H1 (cell line): ENCODE results near the gene LLGL1. TPM values are rescaled to one million over a fixed set of nuclear protein-coding genes. Genes with fewer than 3 reads are reported as not detected.
A peak's percentile ranks its signal among the peaks of the same experiment; 100 is the strongest.

Source experiments
- CTCF ChIA-PET: fragments of 300-600 bp; sonication (Branson Sonifier 250); formaldehyde crosslinking; loops from one replicate; lab custom pipeline; 2021; ENCODE audit not compliant: partially characterized antibody; lab: Charles Lee
- POLR2A ChIA-PET: fragments of 300-600 bp; sonication (Branson Sonifier 250); formaldehyde crosslinking; loops from one replicate; lab custom pipeline; 2021; ENCODE audit warnings: inconsistent platforms; ENCODE audit not compliant: partially characterized antibody; lab: Charles Lee
- DNase-seq, 2 experiments: peaks; one replicate each; pipeline versions ENCODE4 v3.0.0 to v3.0.0-alpha.2; 2010 to 2022; ENCODE audit warnings: low spot score in 2 of 2, low read depth in 1 of 2, mixed read lengths in 1 of 2
- FAIRE-seq: peaks from 2 replicates; lab custom pipeline; 2011; peaks lifted over from hg19 to GRCh38; lab: Jason Lieb, UNC
- H2AFZ ChIP-seq: 2 replicates; pipeline ENCODE4 v1.8.1; 2012; ENCODE audit warnings: low read length, inconsistent platforms
- H2AK5ac ChIP-seq: 2 replicates; pipeline ENCODE4 v1.6.1; 2013; ENCODE audit warnings: low read depth, low read length
- H2BK120ac ChIP-seq: replicated peaks from 2 replicates; pipeline ENCODE3; 2013; ENCODE audit warnings: low read depth, low read length, inconsistent platforms
- H2BK12ac ChIP-seq: 2 replicates; pipeline ENCODE4 v1.6.1; 2013; ENCODE audit warnings: low read depth, low read length
- H2BK15ac ChIP-seq: 2 replicates; pipeline ENCODE4 v1.6.1; 2013; ENCODE audit warnings: low read length
- H2BK20ac ChIP-seq: 2 replicates; pipeline ENCODE4 v1.6.1; 2013; ENCODE audit warnings: low read length
- H2BK5ac ChIP-seq: 2 replicates; pipeline ENCODE4 v1.6.1; 2013; ENCODE audit warnings: low read depth, low read length
- H3K14ac ChIP-seq: 2 replicates; pipeline ENCODE4 v1.6.1; 2013; ENCODE audit warnings: inconsistent platforms; ENCODE audit not compliant: insufficient read length
- H3K18ac ChIP-seq: 2 replicates; pipeline ENCODE4 v1.6.1; 2013; ENCODE audit warnings: low read length; ENCODE audit errors: extremely low read depth
- H3K23ac ChIP-seq: 2 replicates; pipeline ENCODE4 v1.6.1; 2013; ENCODE audit warnings: inconsistent platforms; ENCODE audit not compliant: insufficient read length
- H3K23me2 ChIP-seq: 2 replicates; pipeline ENCODE4 v1.6.1; 2013; ENCODE audit warnings: low read depth, low read length
- H3K27ac ChIP-seq: 2 replicates; pipeline ENCODE4 v1.6.1; 2011; ENCODE audit warnings: low read depth, low read length, inconsistent platforms
- H3K27me3 ChIP-seq, 4 experiments: replicated peaks in 1 of 4; 1 replicate in 1 of 4; 2 replicates in 3 of 4; pipeline versions ENCODE4 v1.6.1 to v1.8.1; 2011 to 2013; ENCODE audit warnings: low read length in 3 of 4, mild to moderate bottlenecking in 3 of 4, inconsistent platforms in 2 of 4, mixed read lengths in 2 of 4, moderate library complexity in 1 of 4; ENCODE audit not compliant: control insufficient read depth in 3 of 4, insufficient read depth in 3 of 4; ENCODE audit errors: extremely low read depth in 1 of 4
- H3K36me3 ChIP-seq, 4 experiments: 2 replicates each; pipeline versions ENCODE4 v1.6.1 to v1.8.1; 2011 to 2013; ENCODE audit warnings: mild to moderate bottlenecking in 4 of 4, low read length in 3 of 4, moderate library complexity in 2 of 4, control low read depth in 1 of 4, inconsistent platforms in 1 of 4; ENCODE audit not compliant: insufficient read depth in 4 of 4, control insufficient read depth in 2 of 4
- H3K4ac ChIP-seq: replicated peaks from 2 replicates; pipeline ENCODE3; 2013; ENCODE audit warnings: low read length, low read depth, mixed read lengths, inconsistent platforms; ENCODE audit not compliant: insufficient read length
- H3K4me1 ChIP-seq, 4 experiments: replicated peaks in 1 of 4; 1 replicate in 1 of 4; 2 replicates in 3 of 4; pipeline versions ENCODE4 v1.6.1 to v1.8.1; 2011 to 2013; ENCODE audit warnings: low read length in 3 of 4, inconsistent platforms in 2 of 4, mixed read lengths in 1 of 4; ENCODE audit not compliant: insufficient read depth in 4 of 4, control insufficient read depth in 3 of 4
- H3K4me2 ChIP-seq, 2 experiments: 2 replicates each; pipeline versions ENCODE4 v1.6.1 to v1.8.1; 2011 to 2013; ENCODE audit warnings: low read depth in 2 of 2, low read length in 2 of 2, control low read depth in 1 of 2, inconsistent platforms in 1 of 2, mild to moderate bottlenecking in 1 of 2; ENCODE audit not compliant: insufficient read depth in 1 of 2
- H3K4me3 ChIP-seq, 4 experiments: fragments of 200-600, 300-600 bp in 1 of 4; sonication (generic), shearing (Covaris generic), sonication (Bioruptor Twin) in 1 of 4; 2 replicates each; pipeline versions ENCODE4 v1.5.1 to v1.8.1; 2011 to 2016; ENCODE audit warnings: low read length in 4 of 4, low read depth in 3 of 4, control low read depth in 2 of 4, inconsistent platforms in 2 of 4, mild to moderate bottlenecking in 2 of 4, mixed read lengths in 1 of 4, moderate library complexity in 1 of 4; ENCODE audit not compliant: insufficient read depth in 2 of 4; ENCODE audit errors: extremely low read depth in 1 of 4
- H3K56ac ChIP-seq: replicated peaks from 2 replicates; pipeline ENCODE3; 2013; ENCODE audit warnings: low read depth, mild to moderate bottlenecking, mixed read lengths, low read length, inconsistent platforms; ENCODE audit not compliant: insufficient read length
- H3K79me1 ChIP-seq: 2 replicates; pipeline ENCODE4 v1.6.1; 2013; ENCODE audit warnings: low read depth, low read length, control low read depth
- H3K79me2 ChIP-seq, 2 experiments: 2 replicates each; pipeline versions ENCODE4 v1.6.1 to v1.8.1; 2012 to 2013; ENCODE audit warnings: low read length in 2 of 2, mild to moderate bottlenecking in 2 of 2, inconsistent platforms in 1 of 2; ENCODE audit not compliant: insufficient read depth in 2 of 2, control insufficient read depth in 1 of 2
- H3K9ac ChIP-seq, 4 experiments: replicated peaks in 1 of 4; 1 replicate in 1 of 4; 2 replicates in 3 of 4; pipeline versions ENCODE4 v1.6.1 to v1.8.1; 2011 to 2013; ENCODE audit warnings: low read depth in 3 of 4, low read length in 3 of 4, control low read depth in 2 of 4, mild to moderate bottlenecking in 2 of 4, moderate library complexity in 2 of 4, inconsistent platforms in 1 of 4; ENCODE audit errors: extremely low read depth in 1 of 4
- H3K9me3 ChIP-seq, 2 experiments: 2 replicates each; pipeline versions ENCODE4 v1.6.1 to v1.8.1; 2012 to 2013; ENCODE audit warnings: mild to moderate bottlenecking in 2 of 2, moderate library complexity in 2 of 2, control low read depth in 1 of 2, inconsistent platforms in 1 of 2, low read depth in 1 of 2, low read length in 1 of 2, mixed read lengths in 1 of 2; ENCODE audit not compliant: insufficient read depth in 2 of 2
- H4K20me1 ChIP-seq, 2 experiments: replicated peaks in 1 of 2; 2 replicates each; pipeline versions ENCODE3 to v1.8.1; 2011 to 2013; ENCODE audit warnings: inconsistent platforms in 2 of 2, low read length in 2 of 2, mild to moderate bottlenecking in 1 of 2; ENCODE audit not compliant: insufficient read depth in 2 of 2, control insufficient read depth in 1 of 2
- H4K5ac ChIP-seq: 2 replicates; pipeline ENCODE4 v1.6.1; 2013; ENCODE audit warnings: low read length, low read depth, mixed read lengths, inconsistent platforms; ENCODE audit not compliant: insufficient read length
- H4K8ac ChIP-seq: 2 replicates; pipeline ENCODE4 v1.8.0; 2013; ENCODE audit warnings: mild to moderate bottlenecking, moderate library complexity, low read length, inconsistent platforms; ENCODE audit not compliant: insufficient read depth; ENCODE audit errors: extremely low read depth
- H4K91ac ChIP-seq: replicated peaks from 2 replicates; pipeline ENCODE3; 2013; ENCODE audit warnings: low read length, mixed read lengths, inconsistent platforms; ENCODE audit not compliant: insufficient read length
- E2F6 ChIP-seq: IDR thresholded peaks from 2 replicates; pipeline ENCODE4 v1.6.1; 2012; ENCODE audit warnings: inconsistent platforms
- KDM4A ChIP-seq: IDR thresholded peaks from one replicate; pipeline ENCODE4 v1.7.1; 2012; ENCODE audit warnings: low read depth, mild to moderate bottlenecking, moderate library complexity, low read length, inconsistent platforms; ENCODE audit not compliant: severe bottlenecking
- RNF2 ChIP-seq: fragments of 200-900, 300-1000 bp; sonication (generic); IDR thresholded peaks from 2 replicates; pipeline ENCODE4 v1.7.1; 2016; ENCODE audit warnings: borderline replicate concordance, low read depth, mild to moderate bottlenecking, antibody characterized with exemption, low read length; ENCODE audit not compliant: poor library complexity, severe bottlenecking; ENCODE audit errors: missing control alignments
- TAF7 ChIP-seq: optimal IDR thresholded peaks from 2 replicates; pipeline ENCODE3; 2011; ENCODE audit warnings: low read depth, mild to moderate bottlenecking, inconsistent platforms, low read length, moderate library complexity, borderline replicate concordance
- WGBS, 2 experiments: shearing (Covaris generic) in 1 of 2; methylation state at CpG; one replicate each; pipeline versions ENCODE4 v1.1.6 to v1.1.7; 2013 to 2015; ENCODE audit warnings: low lambda C conversion rate in 2 of 2, mixed read lengths in 2 of 2, inconsistent platforms in 1 of 2, low coverage in 1 of 2, missing lambda C conversion rate in 1 of 2; ENCODE audit not compliant: insufficient replicate concordance in 2 of 2, insufficient coverage in 1 of 2, insufficient read length in 1 of 2; ENCODE audit errors: extremely low coverage in 1 of 2, missing lambda C conversion rate in 1 of 2; 5-methylcytosine and 5-hydroxymethylcytosine counted together
- polyA plus RNA-seq, 7 experiments: library from polyadenylated mRNA; depleted of rRNA in 3 of 7; stranded (reverse) in 5 of 7; unstranded in 2 of 7; fragments of >200 nt in 5 of 7; fragments of 200-250 nt in 2 of 7; gene quantifications; 1 replicate in 5 of 7; 2 replicates in 1 of 7; 4 replicates in 1 of 7; pipeline versions ENCODE4 v1.2.1 to v1.2.3, GENCODE V29; 2011 to 2013; ENCODE audit warnings: missing spikeins in 2 of 7, mixed read lengths in 2 of 7
- total RNA-seq: library from RNA; stranded (reverse); fragmentation: NEBNext Ultra II Directional; extraction: Animal tissue kit (Norgen Biotek cat#: 25700); gene quantifications from 2 replicates; pipeline ENCODE4 v1.2.1, GENCODE V29; 2021

LLGL1 gene
- total and polyA plus RNA-seq, 2 of the 8 experiments (the other 6 are each of a cell fraction or from before 2014, with no cell fraction given) = 71.3 to 107 TPM

GRCh38 chr17:18247613-18248001, 22.2 kb downstream of the LLGL1 start:
- H2BK120ac ChIP-seq = no peak overlapping the region
- no peak overlapping the region for H3K18ac ChIP-seq
- CTCF ChIA-PET = interaction anchor here (0.6 to 4.0 kb wide), 23 partner anchors 9 to 775 kb away, joined by 3 to 30 read pairs (median 4); partner anchors contain the start of genes MIEF2, SMCR8 and TOP3A
- no peak overlapping the region for H4K5ac ChIP-seq
- H3K9ac ChIP-seq = no peak overlapping the region
- no peak for DNase-seq
- no peak overlapping the region for H3K27ac ChIP-seq
- H2BK20ac ChIP-seq = no peak overlapping the region
- H3K14ac ChIP-seq = no peak overlapping the region
- H3K27me3 ChIP-seq = no peaks in the 10 kb centered on the region
- H3K79me2 ChIP-seq = no peaks in the 10 kb centered on the region
- no peak overlapping the region for H3K56ac ChIP-seq
- peaks cover 9 to 16% of the 10 kb centered on the region in 2 experiments for H4K20me1 ChIP-seq
- H3K36me3 ChIP-seq = peaks cover 31 to 62% (median 53%) of the 10 kb centered on the region in 4 experiments
- peaks cover 5% of the 10 kb centered on the region for H3K23me2 ChIP-seq
- no peak for FAIRE-seq
- H2BK12ac ChIP-seq = no peak overlapping the region
- H3K4me2 ChIP-seq = peak overlapping the region; percentile 93 to 98; a peak in 3 of 4 replicates
- WGBS, 2 experiments = 92% methylated on average over 27 of the region's 30 CpGs; no CpG with 5 or more reads in 1 of the 2 experiments
- H3K79me1 ChIP-seq = no peaks in the 10 kb centered on the region; the same call in 1 of the 2 replicates
- peak overlapping the region in 1 of 4 experiments; percentile 63; a peak in 1 of 8 replicates for H3K4me3 ChIP-seq
- H3K9me3 ChIP-seq = no peaks in the 10 kb centered on the region
- no peak overlapping the region; the same call in 1 of the 2 replicates for H2BK5ac ChIP-seq
- H4K91ac ChIP-seq = no peak overlapping the region
- H4K8ac ChIP-seq = no peak overlapping the region; the same call in 1 of the 2 replicates
- no peak overlapping the region for H2AFZ ChIP-seq
- H3K4ac ChIP-seq = no peak overlapping the region
- POLR2A ChIA-PET = interaction anchor here (0.7 to 13.9 kb wide), 22 partner anchors 12 to 89 kb away, joined by 3 to 171 read pairs (median 4); partner anchors contain the start of genes ALKBH5, FLII, LLGL1 and MIEF2
- H3K4me1 ChIP-seq = peaks cover 0 to 16% (median 9%) of the 10 kb centered on the region in 4 experiments; a peak in 6 of 7 replicates
- TF ChIP-seq RNF2 (no peak), KDM4A (peak; percentile 10), TAF7 (no peak), E2F6 (no peak)
- TF ChIP-seq, all 59 proteins: peak for 1
- H2AK5ac ChIP-seq = no peak overlapping the region
- H3K23ac ChIP-seq = no peak overlapping the region
- H2BK15ac ChIP-seq = no peak overlapping the region
